ENCODE data around the gene VMP1.

VMP1 gene

GRCh38 chr17:59711936-59712335, 4.5 kb downstream of the VMP1 start:
- DNase-seq (ENCODE audit: low read depth in 2 of 2) = no peak

DNA sequence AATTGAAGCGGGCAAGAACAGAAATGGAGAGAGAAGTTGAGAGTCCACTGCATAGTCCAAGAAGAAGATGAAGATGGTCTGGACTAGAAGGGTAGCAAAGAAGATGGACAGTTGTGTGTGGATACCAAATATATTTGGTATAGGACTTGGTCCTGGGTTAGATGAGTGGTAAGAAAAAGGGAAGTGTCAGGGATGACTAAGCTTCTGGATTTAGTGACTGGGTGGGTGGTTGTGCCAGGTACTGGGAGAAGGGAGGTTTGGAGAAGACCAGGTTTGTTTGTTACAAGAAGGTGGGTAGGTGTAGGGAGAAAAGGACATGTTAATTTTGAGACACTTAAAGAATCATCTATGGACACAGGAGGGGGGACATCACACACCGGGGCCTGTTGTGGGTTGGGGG, 5.4 kb downstream of the VMP1 start:
- DNase-seq (ENCODE audit: low read depth in 2 of 2) = no peak

- no peak for DNase-seq (ENCODE audit: low read depth in 2 of 2)
Measured at GRCh38 chr17:59714255-59714654, 6.8 kb downstream of the VMP1 start.

GRCh38 chr17:59716427-59716826, 9.0 kb downstream of the VMP1 start:
- DNase-seq (ENCODE audit: low read depth in 2 of 2) = no peak

- no peak for DNase-seq (ENCODE audit: low read depth in 2 of 2)
Measured at GRCh38 chr17:59719526-59719925, 12.1 kb downstream of the VMP1 start.

DNA sequence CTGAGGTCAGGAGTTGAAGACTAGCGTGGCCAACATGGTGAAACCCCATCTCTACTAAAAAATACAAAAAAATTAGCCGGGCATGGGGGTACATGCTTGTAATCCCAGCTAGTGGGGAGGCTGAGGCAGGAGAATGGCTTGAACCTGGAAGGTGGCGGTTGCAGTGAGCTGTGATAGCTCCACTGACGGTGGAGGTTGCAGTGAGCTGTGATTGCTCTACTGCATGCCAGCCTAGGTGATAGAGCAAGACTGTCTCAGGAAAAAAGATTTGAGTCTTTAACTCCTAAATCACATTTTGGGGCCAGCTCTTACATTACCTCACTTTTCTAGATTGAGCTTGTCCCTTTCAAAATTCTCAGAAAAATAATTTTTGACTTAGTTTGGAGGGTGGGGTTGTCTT, 15.2 kb downstream of the VMP1 start:
- DNase-seq (ENCODE audit: low read depth in 2 of 2) = no peak

DNA sequence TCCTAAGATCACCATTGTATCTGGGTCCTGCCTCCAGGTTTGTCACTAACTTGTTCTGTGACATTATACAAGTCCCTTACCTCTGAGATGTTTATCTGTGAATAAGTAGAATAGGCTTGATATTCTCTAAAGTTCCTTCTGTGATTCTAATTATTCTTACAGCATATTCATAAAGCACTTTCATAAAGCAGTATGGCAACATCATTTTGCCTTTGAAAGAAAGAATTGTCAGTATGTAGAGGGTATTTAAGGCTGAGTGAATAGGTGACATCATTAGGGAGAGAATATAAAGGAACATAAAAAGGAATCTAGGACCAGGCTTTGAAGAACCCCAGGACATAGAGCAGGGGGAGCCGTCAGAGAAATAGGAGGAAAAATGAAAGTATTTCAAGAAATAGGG, 15.6 kb downstream of the VMP1 start:
- no peak for DNase-seq (ENCODE audit: low read depth in 2 of 2)

DNA sequence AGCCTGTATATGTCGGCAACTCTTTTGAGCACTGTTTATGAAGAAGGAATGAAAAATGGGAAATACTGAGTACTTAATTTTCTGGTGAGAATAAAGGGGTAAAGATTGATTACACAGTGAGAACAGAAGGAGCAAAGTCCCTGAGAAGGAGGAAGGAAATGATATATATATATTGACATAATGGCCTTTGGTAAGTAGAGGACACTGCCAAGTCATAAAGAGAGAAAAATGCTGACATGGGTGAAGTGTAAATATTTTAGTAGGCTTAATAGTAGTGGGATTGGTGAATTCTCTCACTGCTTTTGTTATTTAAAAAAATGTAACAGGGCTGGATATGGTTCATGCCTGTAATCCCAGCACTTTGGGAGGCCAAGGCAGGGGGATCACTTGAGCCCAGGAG, 16.2 kb downstream of the VMP1 start:
- DNase-seq (ENCODE audit: low read depth in 2 of 2) = no peak

GRCh38 chr17:59725691-59726090, 18.2 kb downstream of the VMP1 start:
- no peak for DNase-seq (ENCODE audit: low read depth in 2 of 2)

DNA sequence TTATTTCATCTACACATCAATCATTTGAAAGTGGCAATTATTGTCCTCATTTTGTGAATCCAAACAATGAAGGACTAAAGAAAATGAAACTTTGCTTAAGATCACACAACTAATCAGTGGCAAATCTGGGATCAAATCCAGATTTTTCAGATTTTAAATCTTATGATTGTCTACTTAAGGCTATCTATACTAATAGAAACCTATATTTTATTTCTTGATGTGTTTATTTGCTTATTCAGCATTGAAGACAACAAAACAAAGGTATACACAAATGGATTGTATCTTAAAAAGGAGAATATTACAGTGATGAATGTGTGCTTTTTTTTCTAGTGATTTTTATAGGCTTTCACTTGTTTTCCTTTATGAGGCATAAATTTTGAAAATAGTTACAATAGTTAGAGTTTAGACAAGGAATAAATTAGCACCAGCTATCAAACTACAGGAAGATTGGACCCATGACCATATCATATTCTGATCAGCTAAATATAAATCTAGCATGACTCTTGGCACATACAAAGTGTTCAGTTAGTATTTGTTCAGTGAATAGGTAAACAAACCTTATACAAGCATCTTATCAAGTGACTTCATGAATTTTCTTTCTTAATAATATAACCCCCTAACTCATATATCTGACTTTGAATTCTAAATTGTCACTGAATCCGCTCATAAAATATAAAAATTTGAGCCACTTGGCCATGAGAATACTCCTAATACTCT, 20.5 kb downstream of the VMP1 start:
- no peak for DNase-seq (ENCODE audit: low read depth in 2 of 2)

DNA sequence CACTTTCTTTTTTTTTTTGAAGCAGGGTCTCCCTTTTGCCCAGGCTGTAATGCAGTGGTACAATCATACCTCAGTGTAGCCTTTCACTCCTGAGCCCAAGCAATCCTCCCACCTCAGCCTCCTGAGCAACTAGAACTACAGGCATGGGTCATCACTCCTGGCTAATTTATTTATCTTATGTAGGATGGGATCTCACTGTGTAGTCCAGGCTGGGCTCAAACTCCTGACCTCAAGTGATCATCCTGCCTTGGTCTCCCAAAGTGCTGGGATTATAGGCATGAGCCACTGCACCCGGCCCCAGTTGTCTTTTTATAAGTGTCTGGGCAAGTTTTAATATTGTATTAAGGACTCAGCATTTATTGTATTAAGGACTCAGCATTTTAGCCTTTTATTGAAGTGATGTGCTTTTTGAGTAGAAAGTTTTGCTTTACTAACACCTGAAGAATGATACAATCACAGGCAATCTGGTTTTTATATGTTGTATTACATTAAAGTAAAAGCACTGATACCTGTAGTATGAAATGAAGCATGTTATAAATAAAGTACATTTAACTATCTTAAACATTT, 22.9 kb downstream of the VMP1 start:
- no peak for DNase-seq (ENCODE audit: low read depth in 2 of 2)

GRCh38 chr17:59733697-59734096, 26.2 kb downstream of the VMP1 start:
- no peak for DNase-seq (ENCODE audit: low read depth in 2 of 2)

- no peak for DNase-seq (ENCODE audit: low read depth in 2 of 2)
Measured at GRCh38 chr17:59734226-59734625, 26.8 kb downstream of the VMP1 start.

GRCh38 chr17:59737324-59737723, 29.9 kb downstream of the VMP1 start:
- DNase-seq (ENCODE audit: low read depth in 2 of 2) = no peak

DNA sequence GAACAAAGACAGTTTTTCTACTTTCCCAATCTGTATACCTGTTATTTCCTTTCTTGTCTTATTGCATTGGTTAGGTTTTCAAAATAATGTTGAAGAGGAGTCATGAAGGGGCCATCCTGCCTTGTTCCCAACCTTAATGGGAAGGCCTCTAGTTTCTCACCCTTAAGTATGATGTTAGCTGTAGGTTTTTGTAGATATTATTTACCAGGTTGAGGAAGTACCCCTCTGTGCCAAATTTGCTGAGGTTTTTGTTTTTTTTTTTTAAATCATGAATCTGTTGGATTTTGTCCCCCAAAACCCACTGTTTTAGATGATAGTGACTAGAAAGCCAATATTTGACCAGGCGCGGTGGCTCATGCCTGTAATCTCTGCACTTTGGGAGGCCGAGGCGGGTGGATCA, 36.4 kb downstream of the VMP1 start:
- DNase-seq (ENCODE audit: low read depth in 2 of 2) = no peak

DNA sequence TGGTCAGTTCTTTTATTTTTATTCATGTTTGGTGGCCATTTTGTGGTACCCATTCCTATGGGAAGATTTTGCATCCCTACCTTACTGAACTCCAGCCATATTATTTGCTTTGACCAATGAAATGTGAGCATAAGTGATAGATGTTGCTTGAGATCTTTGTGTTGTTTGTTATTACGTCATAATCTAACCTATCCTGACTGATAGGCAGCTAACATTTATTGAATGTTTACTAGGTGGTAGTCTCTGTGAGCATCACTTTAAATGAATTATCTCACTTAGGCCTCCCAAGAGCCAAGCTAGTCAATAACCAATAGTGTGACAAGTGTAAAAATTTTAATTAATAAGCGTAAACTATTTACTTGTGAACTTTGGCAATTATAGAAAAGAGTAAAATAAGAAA, 37.6 kb downstream of the VMP1 start:
- DNase-seq (ENCODE audit: low read depth in 2 of 2) = no peak

DNA sequence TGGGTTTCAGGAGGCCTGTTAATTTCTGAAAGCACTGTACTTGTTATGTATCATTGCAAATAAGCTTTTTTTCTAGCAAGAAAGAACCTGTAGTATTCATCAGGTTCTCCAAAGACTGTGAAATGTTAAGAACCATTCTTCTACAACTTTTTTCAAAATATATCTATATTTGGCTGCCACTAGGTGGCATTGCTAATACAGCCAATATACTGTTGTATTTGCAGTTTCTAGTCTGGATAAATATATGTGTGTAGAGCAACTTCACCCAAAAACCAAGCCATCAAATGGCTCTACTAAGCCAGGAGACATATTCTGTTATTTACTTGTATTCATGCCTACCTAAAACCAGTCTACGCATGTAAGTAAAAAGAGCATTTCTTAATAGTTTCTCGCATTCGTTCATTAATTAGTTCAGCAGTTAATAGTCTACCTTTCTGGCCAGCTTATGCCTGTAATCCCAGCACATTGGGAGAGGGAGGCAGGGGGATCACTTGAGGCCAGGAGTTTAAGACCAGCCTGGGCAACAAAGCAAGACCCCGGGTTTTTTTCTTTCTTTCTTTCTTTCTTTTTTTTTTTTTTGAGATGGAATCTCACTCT, 39.5 kb downstream of the VMP1 start:
- no peak for DNase-seq (ENCODE audit: low read depth in 2 of 2)

- no peak for DNase-seq (ENCODE audit: low read depth in 2 of 2)
Measured at GRCh38 chr17:59748591-59748990, 41.1 kb downstream of the VMP1 start.

DNA sequence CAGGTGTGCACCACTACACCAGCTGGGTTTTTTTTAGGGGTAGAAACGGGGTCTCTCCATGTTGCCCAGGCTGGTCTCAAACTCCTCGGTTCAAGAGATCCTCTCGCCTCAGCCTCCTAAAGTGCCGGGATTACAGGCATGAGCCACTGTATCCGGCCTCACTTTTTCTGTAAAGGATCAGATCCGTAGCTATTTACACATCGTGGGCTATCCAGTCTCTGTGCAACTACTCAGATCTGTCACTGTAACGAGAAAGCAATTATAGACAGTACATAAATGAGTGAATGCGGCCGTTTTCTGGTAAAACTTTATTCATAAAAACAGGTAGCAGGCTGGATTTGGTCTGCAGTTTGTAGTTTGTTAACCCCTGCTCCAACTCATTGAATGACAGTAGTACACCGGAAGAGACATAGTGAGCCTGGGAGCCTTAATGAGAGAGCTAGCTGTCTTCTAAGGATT, 44.5 kb downstream of the VMP1 start:
- no peak for DNase-seq (ENCODE audit: low read depth in 2 of 2)

DNA sequence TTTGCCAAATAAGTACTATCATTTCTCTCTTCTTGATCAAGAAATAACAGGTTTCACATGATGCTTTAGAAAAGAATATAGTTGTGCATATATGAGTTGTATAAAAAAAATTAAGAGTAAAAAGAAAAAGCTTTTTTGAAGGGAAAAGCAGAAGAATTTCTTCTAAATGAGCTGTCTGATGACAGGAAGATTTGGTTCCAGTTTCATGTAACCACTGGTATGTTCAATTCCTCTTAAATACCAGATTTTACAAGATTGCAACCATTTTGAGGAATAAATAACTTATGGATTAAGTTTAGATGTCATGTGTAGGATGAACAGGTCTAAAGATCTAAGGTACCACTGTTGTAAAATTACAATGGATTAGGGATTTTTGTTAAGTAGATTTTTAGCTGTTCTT, 45.0 kb downstream of the VMP1 start:
- no peak for DNase-seq (ENCODE audit: low read depth in 2 of 2)

DNA sequence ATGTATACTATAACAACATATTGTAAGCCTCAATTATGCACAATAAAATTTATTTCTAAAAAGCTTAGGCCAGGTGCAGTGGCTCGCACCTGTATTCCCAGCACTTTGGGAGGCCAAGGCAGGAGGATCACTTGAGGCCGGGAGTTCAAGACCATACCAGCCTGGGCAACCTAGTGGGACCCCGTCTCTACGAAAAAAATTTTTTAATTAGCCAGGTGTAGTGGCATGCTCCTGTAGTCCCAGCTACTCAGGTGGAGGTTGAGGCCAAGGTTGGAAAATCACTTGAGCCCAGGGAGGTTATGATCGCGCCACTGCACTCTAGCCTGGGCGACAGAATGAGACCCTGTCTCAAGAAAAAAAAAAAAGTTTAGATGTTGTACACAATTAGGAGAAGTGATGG, 45.5 kb downstream of the VMP1 start:
- no peak for DNase-seq (ENCODE audit: low read depth in 2 of 2)

DNA sequence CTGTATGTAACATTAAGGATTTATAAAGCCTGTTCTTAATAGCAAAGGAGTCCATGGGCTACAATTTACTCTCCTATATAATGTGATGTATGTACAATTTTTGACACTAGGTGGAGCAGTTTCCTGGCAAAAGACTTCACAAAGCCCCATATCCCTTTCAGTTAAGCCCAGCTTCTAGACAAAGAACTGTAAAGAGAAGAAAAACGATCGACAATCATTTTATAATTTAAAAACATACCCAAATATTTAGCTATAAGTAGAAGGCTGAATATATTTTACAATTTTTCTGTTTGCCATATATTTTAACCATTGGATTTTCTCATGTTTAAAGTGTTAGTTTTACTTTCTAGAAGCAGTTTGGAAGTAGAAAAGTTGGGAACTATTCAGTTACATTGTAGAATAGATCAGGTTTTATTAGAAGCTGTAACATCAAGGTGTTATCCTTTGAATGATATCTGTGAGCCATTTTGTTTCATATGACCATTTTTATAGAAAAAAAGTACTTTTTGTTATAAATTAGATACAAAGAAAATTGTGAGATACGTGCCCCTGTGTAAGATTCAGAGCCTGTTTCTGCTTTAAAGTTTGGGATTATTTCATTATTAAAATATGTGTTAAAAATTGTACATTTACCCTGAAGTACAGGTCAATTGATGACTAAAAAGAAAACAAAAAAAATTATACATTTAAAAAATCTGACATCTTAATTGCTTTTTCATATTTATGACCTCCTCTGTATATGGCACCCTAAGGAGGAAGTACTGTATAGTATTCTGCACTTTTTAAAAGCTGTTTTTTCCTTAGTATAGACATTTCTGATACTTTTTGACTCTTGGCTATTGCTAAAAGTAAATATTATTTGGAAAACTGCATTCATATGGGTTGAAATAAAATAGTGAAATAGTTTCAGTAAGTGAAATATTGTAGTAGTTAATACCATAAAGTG, 46.3 kb downstream of the VMP1 start:
- no peak for DNase-seq (ENCODE audit: low read depth in 2 of 2)

Measured in stimulated activated CD8-positive, alpha-beta memory T cell treated with anti-CD3 and anti-CD28 coated beads, Interleukin-2, amount 100 ng/mL, for 1 hour (primary cell).